PC-9 (cell line): Measurements from ENCODE around the gene MCTP1.

Experiments
- EZH2 ChIP-seq: fragments of 200-600 bp; sonication (generic); IDR thresholded peaks from 2 replicates; pipeline ENCODE4 v1.8.0; 2017; ENCODE audit warnings: antibody characterized with exemption, low read depth
- TF ChIP-seq, protein P1 (sequence below): fragments of 200-600 bp; sonication (generic); conservative IDR thresholded peaks from 2 replicates; pipeline ENCODE4 v1.6.1; 2017; ENCODE audit warnings: mixed run types, antibody characterized with exemption, mild to moderate bottlenecking, moderate library complexity

GRCh38 chr5:95219411-95219810 lies 65.5 kb downstream of the MCTP1 start:
- no peak for TF ChIP-seq EZH2
- TF ChIP-seq, protein P1, sequence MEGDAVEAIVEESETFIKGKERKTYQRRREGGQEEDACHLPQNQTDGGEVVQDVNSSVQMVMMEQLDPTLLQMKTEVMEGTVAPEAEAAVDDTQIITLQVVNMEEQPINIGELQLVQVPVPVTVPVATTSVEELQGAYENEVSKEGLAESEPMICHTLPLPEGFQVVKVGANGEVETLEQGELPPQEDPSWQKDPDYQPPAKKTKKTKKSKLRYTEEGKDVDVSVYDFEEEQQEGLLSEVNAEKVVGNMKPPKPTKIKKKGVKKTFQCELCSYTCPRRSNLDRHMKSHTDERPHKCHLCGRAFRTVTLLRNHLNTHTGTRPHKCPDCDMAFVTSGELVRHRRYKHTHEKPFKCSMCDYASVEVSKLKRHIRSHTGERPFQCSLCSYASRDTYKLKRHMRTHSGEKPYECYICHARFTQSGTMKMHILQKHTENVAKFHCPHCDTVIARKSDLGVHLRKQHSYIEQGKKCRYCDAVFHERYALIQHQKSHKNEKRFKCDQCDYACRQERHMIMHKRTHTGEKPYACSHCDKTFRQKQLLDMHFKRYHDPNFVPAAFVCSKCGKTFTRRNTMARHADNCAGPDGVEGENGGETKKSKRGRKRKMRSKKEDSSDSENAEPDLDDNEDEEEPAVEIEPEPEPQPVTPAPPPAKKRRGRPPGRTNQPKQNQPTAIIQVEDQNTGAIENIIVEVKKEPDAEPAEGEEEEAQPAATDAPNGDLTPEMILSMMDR: no peak
